Stimulated activated CD4-positive, alpha-beta T cell treated with anti-CD3 and anti-CD28 coated beads, Interleukin-1b, Interleukin-23, amount 100 ng/mL, for 1 hour (primary cell): ENCODE measurements around the gene PARN.
"Not testable (repeated sequence)": the region's sequence is repeated elsewhere in the genome, so short reads cannot be mapped to it uniquely, and the experiment has no call there.

ENCODE experiments used
- DNase-seq, 2 donors: peaks; one replicate each; pipeline ENCODE4 v3.0.0-alpha.2; 2020; ENCODE audit warnings: low read depth in 2 of 2

PARN gene

GRCh38 chr16:14472357-14472756 lies 157.7 kb downstream of the PARN start:
- DNase-seq = no peak

- DNase-seq = no peak
Measured at GRCh38 chr16:14470788-14471187, 159.3 kb downstream of the PARN start.

- no peak for DNase-seq
Measured at GRCh38 chr16:14465799-14466198, 164.3 kb downstream of the PARN start.

DNA sequence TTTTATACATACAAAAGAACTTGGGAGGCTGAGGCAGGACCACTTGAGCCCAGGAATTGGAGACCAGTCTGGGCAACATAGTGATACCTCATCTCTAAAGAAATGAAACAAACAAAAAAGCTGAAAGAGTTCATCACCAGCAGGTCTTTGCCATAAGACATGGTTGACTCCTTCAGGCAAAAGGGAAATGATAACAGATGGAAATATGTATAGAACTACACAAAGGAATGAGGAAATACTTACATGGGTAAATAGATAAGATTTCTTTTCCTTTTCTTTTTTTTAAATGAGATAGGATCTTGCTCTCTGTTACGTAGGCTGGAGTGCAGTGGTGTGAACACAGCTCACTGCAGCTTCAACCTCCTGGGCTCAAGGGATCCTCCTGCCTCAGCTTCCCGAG lies 165.3 kb downstream of the PARN start:
- DNase-seq = no peak

DNA sequence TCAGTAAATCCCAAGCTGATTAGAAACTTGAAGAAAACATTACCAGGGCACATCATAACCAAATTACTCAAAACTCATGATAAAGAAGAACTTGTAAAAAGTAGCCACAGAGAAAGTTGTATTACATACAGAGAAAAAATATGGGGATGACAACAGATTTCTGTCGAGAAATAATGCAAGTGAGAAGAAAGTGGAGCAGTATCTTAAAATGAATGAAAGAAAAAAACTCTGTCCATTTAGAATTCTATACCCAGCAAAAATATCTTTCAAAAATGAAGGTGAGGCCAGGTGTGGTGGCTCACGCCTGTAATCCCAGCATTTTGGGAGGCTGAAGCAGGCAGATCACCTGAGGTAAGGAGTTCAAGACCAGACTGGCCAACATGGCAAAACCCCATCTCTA lies 165.9 kb downstream of the PARN start:
- no peak for DNase-seq

GRCh38 chr16:14462811-14463210 lies 167.2 kb downstream of the PARN start:
- no peak for DNase-seq

GRCh38 chr16:14460726-14461125 lies 169.3 kb downstream of the PARN start:
- DNase-seq = no peak

DNA sequence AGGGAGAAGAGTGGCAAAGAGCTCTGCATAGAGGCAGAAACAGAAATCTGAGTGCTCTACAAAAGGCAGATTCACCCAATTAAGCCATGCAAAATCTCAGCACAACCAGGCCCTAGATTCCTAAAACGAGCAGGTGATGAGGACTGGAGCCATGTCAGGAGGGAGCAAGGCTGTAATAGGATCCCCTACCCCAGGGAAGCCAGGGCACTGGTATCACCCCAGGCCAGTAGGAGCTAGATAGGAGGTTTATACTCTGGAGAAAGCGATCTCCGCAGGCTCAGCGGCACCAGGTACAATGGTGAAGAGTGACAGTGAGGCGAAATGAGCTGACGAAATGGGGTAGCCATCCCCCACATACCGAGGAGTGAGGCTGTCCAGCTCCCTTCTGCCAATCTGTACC lies 171.5 kb downstream of the PARN start:
- no peak for DNase-seq

GRCh38 chr16:14456793-14457481 lies 173.1 kb downstream of the PARN start:
- DNase-seq = no peak

- DNase-seq = no peak
Measured at GRCh38 chr16:14455573-14455972, 174.5 kb downstream of the PARN start.

DNA sequence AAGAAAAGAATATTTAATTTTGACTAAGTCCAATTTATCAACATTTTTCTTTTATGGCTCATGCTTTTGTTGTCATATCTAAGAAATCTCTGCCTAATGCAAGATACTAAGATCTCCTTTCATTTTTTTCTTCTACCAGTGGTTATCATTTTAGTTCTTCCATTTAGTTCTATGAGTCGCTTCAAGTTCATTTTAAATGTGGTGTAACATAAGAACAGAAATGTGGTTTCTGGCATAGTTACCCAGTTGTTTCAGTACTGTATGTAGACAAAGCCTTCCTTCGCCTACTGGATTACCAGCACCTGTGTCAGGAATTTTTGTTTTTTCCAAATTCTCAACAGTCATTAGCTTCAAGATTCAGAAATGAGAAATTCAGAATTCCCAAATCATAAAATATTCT lies 175.7 kb downstream of the PARN start:
- no peak for DNase-seq

- no peak for DNase-seq
Measured at GRCh38 chr16:14452066-14452465, 178.0 kb downstream of the PARN start.

GRCh38 chr16:14450846-14451245 lies 179.2 kb downstream of the PARN start:
- DNase-seq = no peak

DNA sequence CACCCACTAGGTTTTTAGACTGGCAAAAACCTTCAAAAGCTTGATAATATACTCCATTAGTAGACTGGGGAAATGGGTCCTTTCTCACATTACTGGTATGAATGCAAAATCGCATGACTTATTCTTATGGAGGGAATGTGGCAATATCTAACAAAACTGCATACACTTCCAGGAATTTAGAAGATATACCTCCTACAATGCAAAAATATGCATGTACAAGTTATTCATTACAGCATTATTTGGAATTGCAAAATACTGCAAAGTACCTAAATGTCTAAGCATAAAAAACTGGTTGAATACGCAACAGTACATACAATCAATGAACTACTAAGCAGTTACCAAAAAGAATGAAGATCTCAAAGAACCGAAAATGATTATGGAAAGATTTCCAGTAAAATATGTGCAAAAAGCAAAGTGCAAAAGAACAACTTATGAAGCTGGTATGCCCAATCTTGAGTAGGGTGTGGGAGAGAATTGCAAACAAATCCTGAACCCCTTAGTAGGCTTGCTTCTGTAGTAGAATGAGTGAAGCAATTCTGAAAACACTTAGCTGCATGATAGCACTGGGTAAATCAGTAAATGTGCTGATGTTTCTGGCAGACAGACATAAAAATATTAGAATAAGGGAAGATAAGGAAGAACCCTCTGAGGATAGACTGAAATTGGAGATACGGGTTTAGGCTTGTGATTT lies 180.1 kb downstream of the PARN start:
- DNase-seq = no peak

GRCh38 chr16:14449334-14449733 lies 180.7 kb downstream of the PARN start:
- no peak for DNase-seq

DNA sequence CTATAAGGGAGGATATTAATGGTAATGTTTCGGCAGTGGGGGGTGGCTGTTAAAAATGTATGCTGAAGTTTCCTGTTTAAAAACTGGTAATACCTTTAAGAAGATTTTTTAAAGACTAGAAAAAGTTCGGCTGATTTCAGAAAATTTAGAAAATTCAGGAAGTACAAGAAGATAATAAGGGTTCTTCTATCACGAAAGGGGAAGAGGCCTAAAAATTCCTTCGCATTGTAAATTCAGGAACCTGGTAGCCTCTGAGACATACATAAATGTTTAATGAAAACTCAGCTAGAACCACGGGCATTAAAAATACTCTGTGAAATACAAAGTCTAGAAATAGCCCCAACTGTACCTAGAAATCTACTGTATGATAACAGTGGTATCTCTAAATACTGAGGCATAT lies 181.2 kb downstream of the PARN start:
- no peak for DNase-seq

DNA sequence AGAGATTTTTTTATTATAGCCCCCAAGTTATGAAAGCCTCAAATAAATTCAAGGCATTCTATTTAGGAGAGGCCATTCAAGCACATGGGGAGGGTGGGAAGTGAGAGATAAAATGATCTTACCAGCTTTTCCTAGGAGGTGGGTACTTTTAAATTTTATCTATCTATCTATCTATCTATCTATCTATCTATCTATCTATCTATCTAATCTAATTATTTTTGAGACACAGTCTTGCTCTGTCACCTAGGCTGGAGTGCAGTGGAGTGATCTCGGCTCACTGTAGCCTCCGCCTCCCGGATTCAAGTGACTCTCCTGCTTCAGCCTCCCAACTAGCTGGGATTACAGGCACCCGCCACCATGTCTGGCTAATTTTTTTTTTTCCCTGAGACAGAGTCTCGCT lies 182.3 kb downstream of the PARN start:
- DNase-seq = no peak

- no peak for DNase-seq
Measured at GRCh38 chr16:14446796-14447195, 183.3 kb downstream of the PARN start.

DNA sequence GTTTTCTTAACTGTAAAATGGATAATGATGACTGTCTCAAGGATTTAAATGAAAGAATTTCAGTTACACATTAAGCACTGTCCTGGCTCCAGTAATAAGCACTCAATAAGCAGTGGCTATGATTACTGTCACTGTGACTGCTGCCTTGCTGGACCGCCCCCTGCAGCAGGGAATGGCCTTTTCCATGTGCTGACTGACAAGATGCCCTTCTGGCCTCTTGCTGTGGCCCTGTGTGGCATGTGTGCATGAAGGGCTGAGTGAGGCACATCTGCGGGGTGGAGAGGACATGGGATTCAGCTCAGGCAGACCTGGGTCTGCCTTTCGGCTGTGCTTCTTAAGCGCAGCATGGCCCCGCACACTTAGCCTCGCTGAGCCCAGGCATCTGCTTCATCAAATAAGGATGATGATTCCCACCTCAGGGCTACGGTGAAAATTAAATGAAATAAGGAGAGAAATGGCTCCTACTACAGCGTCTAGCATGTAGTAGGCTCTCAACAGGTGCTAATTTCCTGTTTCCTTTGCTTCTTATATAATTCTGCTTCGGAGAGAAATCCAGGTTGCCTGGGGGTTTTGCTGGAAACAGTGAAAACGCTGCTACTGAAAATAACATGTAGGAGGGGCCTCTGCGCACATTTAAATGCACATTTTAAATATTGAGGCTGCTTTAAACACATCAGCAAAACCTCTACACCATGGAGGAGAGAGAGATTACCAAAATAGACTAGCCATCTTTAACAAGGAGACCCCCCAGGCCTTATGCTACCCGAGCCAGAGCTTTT lies 183.9 kb downstream of the PARN start:
- no peak for DNase-seq

DNA sequence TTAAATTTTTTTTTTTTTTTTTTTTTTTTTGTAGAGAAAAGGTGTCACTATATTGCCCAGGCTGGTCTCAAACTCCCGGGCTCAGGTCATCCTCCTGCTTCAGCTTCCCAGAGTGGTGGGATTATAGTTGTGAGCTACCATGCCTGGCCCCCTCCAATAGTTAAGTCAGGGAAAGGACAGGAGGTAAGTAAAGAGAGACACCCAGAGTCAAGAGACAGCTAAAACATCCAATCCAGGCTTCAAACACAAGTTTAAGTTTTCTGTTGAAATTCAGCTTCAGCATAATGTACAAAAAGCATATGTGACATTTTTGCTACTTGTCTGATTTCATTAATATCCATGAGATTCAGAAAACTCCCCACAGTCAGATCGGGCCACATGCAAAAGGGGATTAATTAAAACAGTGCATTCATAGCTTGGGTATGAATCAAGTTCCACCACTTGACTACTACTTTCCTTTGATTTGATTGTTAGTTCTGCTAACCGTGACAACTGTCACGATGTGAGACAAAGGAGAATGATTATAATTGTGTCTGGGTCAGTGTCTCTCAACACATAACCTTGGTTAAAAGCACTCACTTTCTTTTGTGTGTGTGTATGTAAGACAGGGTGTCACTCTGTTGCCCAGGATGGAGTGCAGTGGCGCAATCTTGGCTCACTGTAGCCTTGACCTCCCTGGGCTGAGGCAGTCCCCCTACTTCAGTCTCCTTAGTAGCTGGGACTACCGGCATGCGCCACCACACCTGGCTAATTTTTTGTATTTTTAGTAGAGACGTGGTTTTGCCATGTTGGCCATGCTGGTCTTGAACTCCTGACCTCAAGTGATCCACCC lies 184.9 kb downstream of the PARN start:
- no peak for DNase-seq

DNA sequence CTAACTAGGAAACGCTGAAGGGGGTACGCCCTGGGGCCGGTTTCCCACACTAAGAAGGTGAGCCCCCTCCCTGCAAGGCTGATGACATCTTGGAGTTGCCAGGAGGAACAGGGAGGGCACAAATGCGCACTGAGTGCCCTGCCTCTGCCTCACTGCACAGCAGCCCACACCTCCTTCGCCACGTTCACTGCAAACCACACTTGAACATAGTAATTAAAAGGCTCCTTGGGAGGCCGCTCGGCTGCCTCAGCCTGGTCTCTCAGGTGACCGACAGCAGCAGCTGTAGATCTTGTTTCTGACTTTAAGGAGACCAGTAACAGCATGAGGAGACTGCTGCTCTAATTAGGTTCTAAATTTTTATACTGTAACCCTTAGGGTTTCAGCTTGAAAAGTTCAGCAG lies 188.5 kb downstream of the PARN start:
- DNase-seq = not testable (repeated sequence)

DNA sequence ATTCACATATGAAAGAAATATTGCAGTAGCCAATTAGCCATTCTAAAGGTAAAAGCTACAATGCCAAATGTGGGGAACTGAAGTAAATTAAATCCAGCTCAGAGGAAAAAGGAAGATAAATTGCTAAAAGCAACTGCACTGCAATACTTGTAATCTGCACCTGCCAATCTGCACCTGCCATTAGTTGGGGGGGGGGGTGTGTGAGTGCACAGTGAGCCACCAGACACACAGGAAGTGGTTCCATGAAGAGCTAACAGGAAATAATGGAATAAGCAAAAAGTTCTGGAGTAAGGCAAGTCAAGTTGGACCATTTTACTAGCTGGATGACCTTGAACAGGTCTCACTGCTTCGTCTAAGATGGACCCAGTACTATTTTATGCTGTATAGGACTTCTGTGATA lies 191.8 kb downstream of the PARN start:
- DNase-seq = no peak
